GM06990 (cell line): ENCODE measurements around the gene AGPAT4.

Source experiments
- DNase-seq: peaks from one replicate; pipeline ENCODE4 v3.0.0-alpha.2; 2011; ENCODE audit not compliant: insufficient read length; ENCODE audit errors: extremely low read depth
- H3K27me3 ChIP-seq: replicated peaks from 2 replicates; pipeline ENCODE4 v1.6.0; 2011; ENCODE audit warnings: low read length; ENCODE audit not compliant: control insufficient read depth, insufficient read depth
- H3K36me3 ChIP-seq: 2 replicates; pipeline ENCODE4 v1.5.1; 2011; ENCODE audit warnings: low read length; ENCODE audit not compliant: control insufficient read depth, insufficient read depth
- H3K4me3 ChIP-seq: replicated peaks from 2 replicates; pipeline ENCODE4 v1.5.1; 2011; ENCODE audit warnings: low read depth, mild to moderate bottlenecking, control low read depth, low read length
- CTCF ChIP-seq: IDR thresholded peaks from 2 replicates; pipeline ENCODE4 v1.5.1; 2011; ENCODE audit warnings: low read length, control low read depth, mild to moderate bottlenecking, inconsistent platforms; ENCODE audit not compliant: insufficient read depth, poor library complexity, severe bottlenecking

AGPAT4 gene

DNA sequence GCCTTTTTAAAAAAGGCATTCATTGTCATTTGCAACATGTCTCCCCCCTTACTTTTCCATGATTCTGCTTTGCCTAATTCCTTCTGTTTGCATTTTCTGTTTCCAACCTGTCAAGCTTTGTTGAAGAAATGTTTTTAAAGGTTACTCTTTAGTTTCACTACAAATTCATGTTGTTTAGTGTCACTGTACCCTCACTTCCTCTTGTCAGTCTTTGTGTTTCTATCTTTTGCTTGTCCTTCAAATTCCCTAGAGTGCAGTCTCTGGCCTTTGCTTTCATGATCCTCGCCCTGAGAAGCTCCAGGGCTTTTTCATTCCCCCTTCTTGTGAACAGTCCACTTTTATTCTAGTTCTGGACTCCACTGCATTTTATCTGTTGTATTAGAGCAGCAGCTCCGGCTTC, 191.6 kb downstream of the AGPAT4 start:
- TF ChIP-seq CTCF, result no peak
- DNase-seq, result no peak
- no peaks in the 10 kb centered on the region for H3K27me3 ChIP-seq
- no peak overlapping the region for H3K4me3 ChIP-seq
- peaks cover 8% of the 10 kb centered on the region for H3K36me3 ChIP-seq

GRCh38 chr6:161080263-161080970, 193.4 kb downstream of the AGPAT4 start:
- Histone ChIP-seq H3K4me3 (no peak overlapping the region), H3K36me3 (peaks cover 8% of the 10 kb centered on the region), H3K27me3 (no peaks in the 10 kb centered on the region)
- no peak for TF ChIP-seq CTCF
- DNase-seq, result no peak
